ENCODE data around the gene NPIPA3. TPM values are rescaled to one million over a fixed set of nuclear protein-coding genes. Genes with fewer than 3 reads are reported as not detected.
"Not testable (repeated sequence)": the region's sequence is repeated elsewhere in the genome, so short reads cannot be mapped to it uniquely, and the experiment has no call there.

NPIPA3 gene
- total RNA-seq, result 0.22 and 0.40 TPM in 2 replicates

GRCh38 chr16:14703156-14704011 lies at the start of gene NPIPA3:
Gene NPIPA3 (plus strand): TSS chr16:14703411. CDS start chr16:14708944, 5,533 bp downstream.
- not testable (repeated sequence) for DNase-seq (ENCODE audit: low read depth in 2 of 2)

GRCh38 chr16:14658063-14658462 lies 45.1 kb upstream of the NPIPA3 start:
- peak in 1 of 2 donors; percentile 48 for DNase-seq (ENCODE audit: low read depth in 2 of 2)

DNA sequence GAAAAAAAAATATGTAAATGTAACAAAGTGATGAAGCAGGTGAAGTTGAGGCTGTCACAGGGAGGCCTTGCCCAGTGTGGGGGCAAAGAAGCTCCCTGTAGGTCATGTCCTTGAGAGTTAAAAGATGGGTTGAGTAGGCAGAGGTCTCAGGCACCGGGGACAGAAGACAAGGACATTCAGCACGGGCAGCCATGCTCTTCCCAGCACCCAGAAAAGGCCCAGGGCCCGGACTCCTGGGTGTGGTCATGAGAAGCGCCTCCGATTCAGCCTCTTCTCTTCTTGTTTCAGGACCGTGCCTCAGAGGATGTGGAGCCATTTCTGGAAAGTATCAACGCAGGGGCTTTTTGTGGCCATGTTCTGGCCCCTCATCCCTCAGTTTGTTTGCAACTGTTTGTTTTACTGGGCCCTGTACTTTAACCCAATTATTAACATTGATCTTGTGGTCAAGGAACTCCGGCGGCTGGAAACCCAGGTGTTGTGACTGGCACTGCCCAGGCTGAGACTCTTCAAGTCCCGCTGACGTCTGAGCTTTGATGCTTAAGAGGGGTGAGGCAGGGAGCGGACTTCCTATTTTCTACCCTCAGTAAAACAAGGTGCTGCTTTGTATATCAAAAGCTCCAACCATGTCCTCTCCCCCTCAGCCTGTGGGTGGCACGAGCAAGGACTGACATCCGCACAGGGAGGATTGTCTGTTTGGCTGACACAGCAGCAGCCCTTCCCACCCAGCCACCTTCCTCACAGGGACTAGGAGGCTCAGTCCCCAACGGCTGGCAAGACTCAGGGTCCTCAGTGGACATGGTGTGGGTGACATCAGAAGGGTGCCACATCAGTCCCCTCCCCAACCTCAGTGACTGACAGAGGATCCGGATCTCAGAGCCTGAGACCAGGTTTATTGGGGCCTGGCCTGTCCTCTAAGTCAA lies 35.6 kb upstream of the NPIPA3 start:
- DNase-seq (ENCODE audit: low read depth in 2 of 2), result no peak

DNA sequence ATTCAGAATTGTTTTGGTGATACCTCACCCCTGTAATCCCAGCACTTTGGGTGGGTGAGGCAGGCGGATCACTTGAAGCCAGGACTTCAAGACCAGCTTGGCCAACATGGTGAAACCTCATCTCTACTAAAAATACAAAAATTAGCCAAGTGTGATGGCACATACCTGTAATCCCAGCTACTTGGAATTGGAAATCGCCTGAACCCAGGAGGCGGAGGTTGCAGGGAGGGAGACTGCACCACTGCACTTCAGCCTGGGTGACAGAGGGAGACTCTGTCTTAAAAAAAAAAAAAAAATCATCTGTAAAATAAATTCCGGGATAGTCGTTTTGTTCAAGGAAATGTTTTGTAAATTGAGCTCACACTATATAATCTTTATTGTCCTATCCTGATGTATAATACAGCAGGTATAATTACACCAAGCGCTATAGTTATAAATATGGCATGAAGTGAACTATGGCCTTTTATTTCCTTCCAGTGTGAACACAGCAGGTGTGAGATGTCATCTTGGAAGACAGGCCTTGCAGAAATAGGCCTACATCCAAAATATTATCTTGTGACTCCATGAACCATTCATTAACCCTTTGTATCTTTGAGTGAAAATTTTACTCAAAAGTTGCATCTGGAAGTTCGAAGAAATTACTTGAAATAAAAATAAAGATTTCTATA lies 34.5 kb upstream of the NPIPA3 start:
- DNase-seq (ENCODE audit: low read depth in 2 of 2), result no peak

DNA sequence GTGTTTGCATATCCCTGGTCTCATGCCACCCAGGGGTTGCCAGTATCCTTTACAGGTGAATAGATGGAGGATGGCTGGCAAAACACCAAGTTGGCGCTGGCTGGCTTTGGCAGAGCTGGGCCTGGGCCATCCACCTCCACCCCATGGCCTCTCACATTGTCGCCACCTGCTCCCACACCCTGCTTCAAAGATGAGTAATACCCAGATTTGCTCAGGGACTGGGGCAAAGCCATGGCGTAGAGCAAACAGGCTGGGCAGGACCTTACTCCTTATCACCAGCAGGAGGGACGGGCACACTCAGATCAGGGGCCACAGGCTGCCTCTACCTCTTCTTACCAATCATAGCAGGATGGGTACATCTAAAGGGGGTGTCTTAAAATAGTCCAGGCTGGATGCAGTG lies 33.4 kb upstream of the NPIPA3 start:
- no peak for DNase-seq (ENCODE audit: low read depth in 2 of 2)

- no peak for DNase-seq (ENCODE audit: low read depth in 2 of 2)
These were observed 30.7 kb upstream of the NPIPA3 start for GRCh38 chr16:14672403-14672971.

DNA sequence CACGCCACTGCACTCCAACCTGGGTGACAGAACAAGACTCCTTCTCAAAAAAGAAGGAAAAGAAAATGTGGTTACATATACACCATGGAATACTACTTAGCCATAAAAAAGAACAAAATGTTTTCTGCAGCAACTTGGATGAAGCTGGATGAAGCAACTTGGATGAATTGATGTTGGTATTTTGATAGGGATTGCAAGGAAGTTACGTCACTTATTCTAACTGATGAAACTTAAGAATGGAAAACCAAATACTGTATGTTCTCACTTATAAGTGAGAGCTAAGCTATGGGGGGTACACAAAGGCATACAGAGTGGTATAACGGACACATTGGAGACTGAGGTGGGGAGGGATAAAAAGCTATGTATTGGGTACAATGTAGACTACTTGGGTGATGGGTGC lies 26.6 kb upstream of the NPIPA3 start:
- no peak for DNase-seq (ENCODE audit: low read depth in 2 of 2)

GRCh38 chr16:14677627-14678026 lies 25.6 kb upstream of the NPIPA3 start:
- no peak for DNase-seq (ENCODE audit: low read depth in 2 of 2)

- no peak for DNase-seq (ENCODE audit: low read depth in 2 of 2)
These were observed 24.3 kb upstream of the NPIPA3 start for GRCh38 chr16:14678748-14679497.

DNA sequence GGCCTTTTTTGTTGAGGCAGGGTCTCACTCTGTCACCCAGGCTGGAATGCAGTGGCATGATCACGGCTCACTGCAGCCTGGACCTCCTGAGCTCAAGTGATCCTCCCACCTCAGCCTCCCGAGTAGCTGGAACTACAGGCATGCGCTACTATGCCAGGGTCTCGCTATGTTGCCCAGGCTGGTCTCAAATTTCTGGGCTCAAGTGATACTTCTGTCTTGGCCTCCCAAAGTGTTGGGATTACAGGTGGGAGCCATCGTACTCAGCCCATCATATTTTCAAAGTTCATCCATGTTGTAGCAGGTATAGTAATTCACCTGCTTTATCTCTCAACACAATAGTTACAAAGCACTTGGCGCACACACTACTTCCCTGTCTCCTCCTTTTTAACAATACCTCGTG lies 22.8 kb upstream of the NPIPA3 start:
- DNase-seq (ENCODE audit: low read depth in 2 of 2), result not testable (repeated sequence)

DNA sequence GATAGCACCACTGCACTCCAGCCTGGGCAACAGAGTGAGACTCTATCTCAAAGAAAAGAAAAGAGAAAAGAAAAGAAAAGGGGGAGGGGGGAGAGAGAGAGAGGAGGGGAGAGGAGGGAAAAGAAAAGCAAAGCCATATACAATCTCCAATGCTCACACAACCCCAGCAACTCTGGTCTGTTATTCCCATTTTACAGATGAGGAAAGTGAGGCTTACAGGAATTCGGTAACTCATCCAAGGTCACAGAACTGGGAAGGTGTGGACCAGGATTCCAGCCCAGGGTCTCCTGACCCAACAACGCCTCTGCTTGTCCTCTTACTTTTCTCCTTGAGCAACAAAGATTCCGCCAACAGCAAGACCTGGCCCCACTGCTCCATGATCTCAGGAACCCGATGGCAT lies 22.1 kb upstream of the NPIPA3 start:
- no peak for DNase-seq (ENCODE audit: low read depth in 2 of 2)

GRCh38 chr16:14682121-14682520 lies 21.1 kb upstream of the NPIPA3 start:
- DNase-seq (ENCODE audit: low read depth in 2 of 2), result no peak

DNA sequence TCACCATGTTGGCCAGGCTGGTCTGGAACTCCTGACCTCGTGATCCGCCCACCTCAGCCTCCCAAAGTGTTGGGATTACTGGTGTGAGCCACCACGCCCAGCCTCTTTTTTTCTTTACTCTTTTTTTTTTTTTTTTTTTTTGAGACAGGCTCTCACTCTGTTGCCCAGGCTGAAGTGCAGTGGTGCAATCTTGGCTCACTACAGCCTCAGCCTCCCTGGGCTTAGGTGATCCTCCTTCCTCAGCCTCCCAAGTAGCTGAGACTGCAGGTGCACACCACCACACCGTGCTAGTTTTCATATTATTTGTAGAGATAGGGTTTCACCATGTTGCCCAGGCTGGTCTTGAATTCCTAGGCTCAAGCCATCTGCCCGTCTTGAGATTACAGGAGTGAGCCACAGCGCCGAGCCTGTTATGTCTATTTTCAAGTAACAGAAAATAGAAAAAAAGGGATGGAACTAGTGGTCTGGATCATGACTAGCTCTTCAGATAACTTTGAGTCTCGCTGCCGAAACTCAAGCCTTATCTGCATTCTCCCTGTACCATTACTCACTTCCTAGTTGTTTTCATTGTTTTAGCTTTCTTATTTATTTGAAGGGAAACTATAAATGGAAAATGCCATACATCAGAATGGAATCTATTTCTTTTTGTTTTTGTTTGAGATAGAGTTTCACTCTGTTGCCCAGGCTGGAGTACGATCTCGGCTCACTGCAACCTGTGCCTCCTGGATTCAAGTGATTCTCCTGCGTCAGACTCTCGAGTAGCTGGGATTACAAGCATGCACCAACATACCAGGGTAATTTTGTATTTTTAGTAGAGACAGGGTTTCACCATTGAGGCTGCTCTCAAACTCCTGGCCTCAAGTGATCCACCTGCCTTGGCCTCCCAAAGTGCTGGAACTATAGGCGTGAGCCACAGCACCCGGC lies 17.1 kb upstream of the NPIPA3 start:
- peak; percentile 11 to 65 for DNase-seq (ENCODE audit: low read depth in 2 of 2)

GRCh38 chr16:14694129-14694528 lies 9.1 kb upstream of the NPIPA3 start, which contains the start of gene PLA2G10:
Gene PLA2G10 (minus strand): TSS chr16:14694308. CDS start chr16:14694229, 79 bp downstream.
- DNase-seq (ENCODE audit: low read depth in 2 of 2), result not testable (repeated sequence)

DNA sequence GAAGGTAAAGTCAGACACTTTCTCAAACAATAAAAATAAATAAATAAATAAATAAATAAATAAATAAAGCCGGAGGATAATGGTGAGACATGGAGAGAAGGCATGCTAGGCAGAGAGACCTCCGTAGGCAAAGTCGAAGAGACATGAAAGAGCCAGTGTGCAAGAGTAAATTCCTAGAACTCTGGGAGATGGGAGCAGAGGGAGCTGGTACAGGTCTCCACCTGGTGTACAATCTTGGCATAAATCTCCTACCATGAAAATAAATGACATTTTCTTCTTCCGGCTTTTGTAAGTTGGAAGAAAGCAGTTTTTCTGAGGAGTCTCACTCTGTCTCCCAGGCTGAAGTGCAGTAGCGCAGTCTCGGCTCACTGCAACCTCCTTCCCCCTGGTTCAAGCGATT lies 1.4 kb upstream of the NPIPA3 start:
- DNase-seq (ENCODE audit: low read depth in 2 of 2), result not testable (repeated sequence)

DNA sequence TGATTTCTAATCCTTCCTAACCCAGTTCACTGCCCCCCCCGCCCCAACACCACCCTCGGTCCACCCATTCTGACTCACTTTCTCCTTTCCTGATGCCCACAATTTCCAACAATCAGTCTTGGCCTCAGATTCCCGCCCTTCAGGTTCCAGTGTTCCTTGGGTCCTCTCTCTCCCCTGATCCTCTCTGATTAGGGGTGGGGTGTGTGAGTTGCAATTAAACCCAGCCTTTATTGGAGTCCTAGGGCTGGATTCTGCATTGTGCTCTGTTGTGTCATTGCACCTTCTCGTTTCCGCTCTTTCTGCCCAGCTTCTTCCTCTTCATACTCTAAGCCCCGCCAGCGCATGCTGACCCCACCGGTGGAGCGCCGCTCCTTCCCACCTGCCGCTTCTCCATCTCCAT lies 539 bp upstream of the NPIPA3 start:
- DNase-seq (ENCODE audit: low read depth in 2 of 2), result not testable (repeated sequence)

GRCh38 chr16:14733233-14733632 lies 30.0 kb downstream of the NPIPA3 start:
- not testable (repeated sequence) for DNase-seq (ENCODE audit: low read depth in 2 of 2)

DNA sequence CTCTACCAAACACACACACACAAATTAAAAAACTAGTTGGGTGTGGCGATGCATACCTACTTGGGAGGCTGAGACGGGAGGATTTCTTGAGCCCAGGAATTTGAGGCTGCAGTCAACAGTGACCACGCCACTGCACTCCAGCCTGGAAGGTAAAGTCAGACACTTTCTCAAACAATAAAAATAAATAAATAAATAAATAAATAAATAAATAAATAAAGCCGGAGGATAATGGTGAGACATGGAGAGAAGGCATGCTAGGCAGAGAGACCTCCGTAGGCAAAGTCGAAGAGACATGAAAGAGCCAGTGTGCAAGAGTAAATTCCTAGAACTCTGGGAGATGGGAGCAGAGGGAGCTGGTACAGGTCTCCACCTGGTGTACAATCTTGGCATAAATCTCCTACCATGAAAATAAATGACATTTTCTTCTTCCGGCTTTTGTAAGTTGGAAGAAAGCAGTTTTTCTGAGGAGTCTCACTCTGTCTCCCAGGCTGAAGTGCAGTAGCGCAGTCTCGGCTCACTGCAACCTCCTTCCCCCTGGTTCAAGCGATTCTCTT lies 37.7 kb downstream of the NPIPA3 start:
- DNase-seq (ENCODE audit: low read depth in 2 of 2), result not testable (repeated sequence)

- DNase-seq (ENCODE audit: low read depth in 2 of 2), result not testable (repeated sequence)
These were observed 38.6 kb downstream of the NPIPA3 start for GRCh38 chr16:14741794-14742193.

Data from lung microvascular endothelial cell (primary cell).